OCI-LY7 (cell line): Measurements from ENCODE around the gene CNTN4.

Experiments
- CTCF ChIP-seq: fragments of 200-600 bp; sonication (generic); conservative IDR thresholded peaks from 2 replicates; pipeline ENCODE4 v1.5.1; 2014; ENCODE audit warnings: mild to moderate bottlenecking, antibody characterized with exemption, low read length, moderate library complexity, mixed read lengths
- EZH2phosphoT487 ChIP-seq: fragments of 200-600 bp; sonication (generic); IDR thresholded peaks from 2 replicates; pipeline ENCODE4 v1.6.1; 2018; ENCODE audit warnings: low read depth, borderline replicate concordance, mild to moderate bottlenecking, mixed run types, antibody characterized with exemption, low read length, moderate library complexity, mixed read lengths

DNA sequence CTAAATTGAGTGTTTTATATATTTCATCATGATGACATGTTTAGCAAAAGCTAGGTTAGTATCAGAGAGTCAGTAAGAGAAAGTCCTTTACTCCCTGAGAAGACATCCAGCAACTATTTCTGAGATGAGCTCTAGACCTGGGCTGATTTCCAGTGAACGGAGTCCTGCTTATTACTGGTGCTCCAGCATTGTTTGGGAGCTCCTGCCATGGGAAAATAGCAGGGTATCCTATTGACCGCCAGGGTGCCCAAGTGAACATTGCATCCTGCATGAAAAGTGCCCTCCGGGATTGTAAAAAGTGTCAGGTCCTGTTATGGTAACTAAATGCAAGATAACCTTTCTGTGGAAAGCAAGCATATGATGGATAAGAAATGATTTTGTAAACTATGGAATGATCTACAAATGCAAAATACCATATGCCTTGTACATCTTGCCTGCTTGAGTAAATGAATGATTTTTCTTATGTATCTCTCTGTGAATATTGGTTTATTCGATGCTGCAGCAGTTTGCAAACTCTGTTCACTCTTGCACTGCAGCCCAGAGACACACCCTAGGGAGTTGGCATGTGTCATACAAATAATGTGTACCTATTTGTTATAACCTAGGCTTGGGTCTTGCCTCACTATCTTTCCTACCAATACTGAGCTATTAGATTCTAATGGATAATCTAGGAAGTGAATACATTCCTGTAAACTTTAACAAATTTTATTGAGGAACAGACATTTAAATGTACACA lies 914.8 kb downstream of the CNTN4 start:
- TF ChIP-seq CTCF (no peak), EZH2phosphoT487 (no peak)
